ENCODE measurements around the gene CCNB2. TPM values are rescaled to one million over a fixed set of nuclear protein-coding genes. Genes with fewer than 3 reads are reported as not detected.
"Not testable (repeated sequence)": the region's sequence is repeated elsewhere in the genome, so short reads cannot be mapped to it uniquely, and the experiment has no call there.

Gene CCNB2
- polyA plus RNA-seq, 3 donors = 35.8 to 55.5 (median 53.9) TPM

GRCh38 chr15:59120937-59121336, 16.0 kb downstream of the CCNB2 start:
- DNase-seq (ENCODE audit: extremely low read depth in 1 of 11, low read depth in 9 of 11, low spot score in 4 of 11) = no peak

GRCh38 chr15:59124261-59124660, 19.3 kb downstream of the CCNB2 start:
- no peak for DNase-seq (ENCODE audit: extremely low read depth in 1 of 11, low read depth in 9 of 11, low spot score in 4 of 11)

- not testable (repeated sequence) for DNase-seq (ENCODE audit: extremely low read depth in 1 of 11, low read depth in 9 of 11, low spot score in 4 of 11)
Measured at GRCh38 chr15:59125683-59126082, 20.7 kb downstream of the CCNB2 start.

- not testable (repeated sequence) for DNase-seq (ENCODE audit: extremely low read depth in 1 of 11, low read depth in 9 of 11, low spot score in 4 of 11)
Measured at GRCh38 chr15:59127255-59127654, 22.3 kb downstream of the CCNB2 start.

- DNase-seq (ENCODE audit: extremely low read depth in 1 of 11, low read depth in 9 of 11, low spot score in 4 of 11) = no peak
Measured at GRCh38 chr15:59131456-59131855, 26.5 kb downstream of the CCNB2 start.

- no peak for DNase-seq (ENCODE audit: extremely low read depth in 1 of 11, low read depth in 9 of 11, low spot score in 4 of 11)
Measured at GRCh38 chr15:59131969-59132562, 27.1 kb downstream of the CCNB2 start.

- no peak for DNase-seq (ENCODE audit: extremely low read depth in 1 of 11, low read depth in 9 of 11, low spot score in 4 of 11)
Measured at GRCh38 chr15:59133929-59134427, 29.0 kb downstream of the CCNB2 start.

- DNase-seq (ENCODE audit: extremely low read depth in 1 of 11, low read depth in 9 of 11, low spot score in 4 of 11) = no peak
Measured at GRCh38 chr15:59137566-59137965, 32.6 kb downstream of the CCNB2 start.

GRCh38 chr15:59138243-59138642, 33.3 kb downstream of the CCNB2 start:
- DNase-seq (ENCODE audit: extremely low read depth in 1 of 11, low read depth in 9 of 11, low spot score in 4 of 11) = no peak

- DNase-seq (ENCODE audit: extremely low read depth in 1 of 11, low read depth in 9 of 11, low spot score in 4 of 11) = no peak
Measured at GRCh38 chr15:59140422-59141226, 35.7 kb downstream of the CCNB2 start.

- DNase-seq (ENCODE audit: extremely low read depth in 1 of 11, low read depth in 9 of 11, low spot score in 4 of 11) = no peak
Measured at GRCh38 chr15:59143281-59143680, 38.3 kb downstream of the CCNB2 start.

- not testable (repeated sequence) for DNase-seq (ENCODE audit: extremely low read depth in 1 of 11, low read depth in 9 of 11, low spot score in 4 of 11)
Measured at GRCh38 chr15:59144594-59144993, 39.6 kb downstream of the CCNB2 start.

- DNase-seq (ENCODE audit: extremely low read depth in 1 of 11, low read depth in 9 of 11, low spot score in 4 of 11) = no peak
Measured at GRCh38 chr15:59147666-59148065, 42.7 kb downstream of the CCNB2 start.

- no peak for DNase-seq (ENCODE audit: extremely low read depth in 1 of 11, low read depth in 9 of 11, low spot score in 4 of 11)
Measured at GRCh38 chr15:59148153-59148833, 43.3 kb downstream of the CCNB2 start.

GRCh38 chr15:59150185-59150584, 45.2 kb downstream of the CCNB2 start:
- DNase-seq (ENCODE audit: extremely low read depth in 1 of 11, low read depth in 9 of 11, low spot score in 4 of 11) = no peak

GRCh38 chr15:59152694-59153450, 47.9 kb downstream of the CCNB2 start:
- DNase-seq (ENCODE audit: extremely low read depth in 1 of 11, low read depth in 9 of 11, low spot score in 4 of 11) = no peak

- DNase-seq (ENCODE audit: extremely low read depth in 1 of 11, low read depth in 9 of 11, low spot score in 4 of 11) = no peak
Measured at GRCh38 chr15:59153466-59153865, 48.5 kb downstream of the CCNB2 start.

- DNase-seq (ENCODE audit: extremely low read depth in 1 of 11, low read depth in 9 of 11, low spot score in 4 of 11) = no peak
Measured at GRCh38 chr15:59154243-59154642, 49.3 kb downstream of the CCNB2 start.

- DNase-seq (ENCODE audit: extremely low read depth in 1 of 11, low read depth in 9 of 11, low spot score in 4 of 11) = no peak
Measured at GRCh38 chr15:59155431-59155830, 50.5 kb downstream of the CCNB2 start.
